ENCODE results near the gene RINL. TPM values are rescaled to one million over a fixed set of nuclear protein-coding genes. Genes with fewer than 3 reads are reported as not detected.

Gene RINL
- polyA plus RNA-seq, 1 donor (not counting 4 experiments of a cell fraction or from before 2014, with no cell fraction given) = 6.3 TPM

DNA sequence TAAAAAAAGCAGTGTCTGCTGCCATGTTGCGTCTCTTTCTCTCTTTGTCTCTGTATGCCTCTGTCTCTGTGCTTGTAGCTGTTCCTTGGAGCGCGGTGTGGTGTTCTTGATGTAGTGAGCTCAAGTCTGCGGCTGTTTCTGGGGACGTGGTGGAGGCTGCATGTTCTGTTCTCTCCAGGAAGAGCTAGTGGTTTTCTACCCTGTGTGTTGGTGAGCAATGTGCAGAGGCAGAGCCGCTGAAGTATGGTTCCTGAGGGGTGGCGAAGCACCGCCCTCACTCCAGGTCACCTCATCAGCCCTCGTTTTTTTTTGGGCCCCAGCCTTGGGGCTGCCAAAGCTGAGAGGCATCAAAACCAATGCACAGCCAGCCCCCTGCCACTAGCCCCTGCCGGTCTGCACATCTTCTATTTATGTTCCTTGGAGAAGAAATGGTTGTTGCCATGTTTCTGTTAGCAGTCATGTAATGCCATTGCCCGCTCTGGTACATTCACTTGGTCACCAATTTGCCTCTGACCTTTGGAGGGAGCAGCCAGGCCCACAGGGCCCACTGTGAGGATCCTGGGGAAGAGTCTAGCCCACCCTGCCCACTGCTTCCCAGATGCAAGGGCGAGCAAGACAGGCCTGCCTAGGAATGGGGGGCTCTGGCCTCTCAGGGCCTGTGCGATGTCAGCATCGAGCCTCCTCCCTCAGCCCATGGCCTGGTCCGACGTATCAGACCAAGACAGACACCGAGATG is 35.5 kb downstream of the RINL start:
- H3K4me2 ChIP-seq (ENCODE audit: control insufficient read depth, extremely low read depth, insufficient read depth, low read depth, low read length) = no peak overlapping the region
- peaks cover 68% of the 10 kb centered on the region for H3K79me2 ChIP-seq (ENCODE audit: control insufficient read depth, insufficient read depth, low read length)
- FAIRE-seq (no peak), DNase-seq (ENCODE audit: low read depth, low spot score) (no peak)
- peaks cover 39% of the 10 kb centered on the region for H3K4me1 ChIP-seq (ENCODE audit: control insufficient read depth, extremely low read depth, insufficient read depth, low read length)
- no peaks in the 10 kb centered on the region for H3K9me3 ChIP-seq (ENCODE audit: control insufficient read depth, low read depth, low read length)
- dilution Hi-C loops (cut with MboI; ENCODE audit: extremely low pct_ligation_motif_present, low sequenced_read_pairs) = no loop called here
- H3K4me3 ChIP-seq (ENCODE audit: control insufficient read depth in 2 of 3, extremely low read depth in 1 of 3, insufficient read depth in 2 of 3, low read depth in 1 of 3, low read length in 3 of 3) = no peak overlapping the region
- no peaks in the 10 kb centered on the region for H3K27me3 ChIP-seq (ENCODE audit: control insufficient read depth, extremely low read depth, insufficient read depth, low read length)
- no peak overlapping the region for H3K27ac ChIP-seq (ENCODE audit: control insufficient read depth, insufficient read depth, low read length)
- peaks cover 22% of the 10 kb centered on the region for H4K20me1 ChIP-seq (ENCODE audit: control insufficient read depth, extremely low read depth, insufficient read depth, low read length)
- no peak overlapping the region for H3K9ac ChIP-seq (ENCODE audit: control insufficient read depth, extremely low read depth, insufficient read depth, low read length)
- peaks cover 60 to 74% of the 10 kb centered on the region in 2 experiments for H3K36me3 ChIP-seq (ENCODE audit: control insufficient read depth in 2 of 2, extremely low read depth in 1 of 2, insufficient read depth in 2 of 2, low read length in 2 of 2)
- TF ChIP-seq EZH2 (IDR thresholded peaks at IDR 0.05; ENCODE audit: low read length) (no peak), CTCF (optimal IDR thresholded peaks at IDR 0.05 in 1 of 3, IDR thresholded peaks at IDR 0.05 in 1 of 3, conservative IDR thresholded peaks at IDR 0.05 in 1 of 3; ENCODE audit: extremely low read depth in 1 of 3, insufficient read depth in 2 of 3, low read length in 3 of 3) (no peak)
- peaks cover 3% of the 10 kb centered on the region for H3K9me1 ChIP-seq (ENCODE audit: control insufficient read depth, extremely low read depth, insufficient read depth, low read length)
- no peak overlapping the region for H2AFZ ChIP-seq (ENCODE audit: control insufficient read depth, low read length)

- no peak overlapping the region for H2AFZ ChIP-seq (ENCODE audit: control insufficient read depth, low read length)
- dilution Hi-C loops (cut with MboI; ENCODE audit: extremely low pct_ligation_motif_present, low sequenced_read_pairs) = no loop called here
- H3K9ac ChIP-seq (ENCODE audit: control insufficient read depth, extremely low read depth, insufficient read depth, low read length) = no peak overlapping the region
- H3K4me3 ChIP-seq (ENCODE audit: control insufficient read depth in 2 of 3, extremely low read depth in 1 of 3, insufficient read depth in 2 of 3, low read depth in 1 of 3, low read length in 3 of 3) = no peak overlapping the region
- H4K20me1 ChIP-seq (ENCODE audit: control insufficient read depth, extremely low read depth, insufficient read depth, low read length) = peaks cover 19% of the 10 kb centered on the region
- TF ChIP-seq CTCF (optimal IDR thresholded peaks at IDR 0.05 in 1 of 3, IDR thresholded peaks at IDR 0.05 in 1 of 3, conservative IDR thresholded peaks at IDR 0.05 in 1 of 3; ENCODE audit: extremely low read depth in 1 of 3, insufficient read depth in 2 of 3, low read length in 3 of 3) (no peak), EZH2 (IDR thresholded peaks at IDR 0.05; ENCODE audit: low read length) (no peak)
- FAIRE-seq (no peak), DNase-seq (ENCODE audit: low read depth, low spot score) (no peak)
- H3K9me1 ChIP-seq (ENCODE audit: control insufficient read depth, extremely low read depth, insufficient read depth, low read length) = peaks cover 2% of the 10 kb centered on the region
- no peaks in the 10 kb centered on the region for H3K9me3 ChIP-seq (ENCODE audit: control insufficient read depth, low read depth, low read length)
- H3K4me2 ChIP-seq (ENCODE audit: control insufficient read depth, extremely low read depth, insufficient read depth, low read depth, low read length) = no peak overlapping the region
- H3K27ac ChIP-seq (ENCODE audit: control insufficient read depth, insufficient read depth, low read length) = no peak overlapping the region
- peaks cover 61% of the 10 kb centered on the region for H3K79me2 ChIP-seq (ENCODE audit: control insufficient read depth, insufficient read depth, low read length)
- peaks cover 41% of the 10 kb centered on the region for H3K4me1 ChIP-seq (ENCODE audit: control insufficient read depth, extremely low read depth, insufficient read depth, low read length)
- H3K27me3 ChIP-seq (ENCODE audit: control insufficient read depth, extremely low read depth, insufficient read depth, low read length) = no peaks in the 10 kb centered on the region
- H3K36me3 ChIP-seq (ENCODE audit: control insufficient read depth in 2 of 2, extremely low read depth in 1 of 2, insufficient read depth in 2 of 2, low read length in 2 of 2) = peaks cover 56 to 71% of the 10 kb centered on the region in 2 experiments
These were observed 36.2 kb downstream of the RINL start for GRCh38 chr19:38841787-38842438.
